Measurements from ENCODE around the gene NTRK3. TPM values are rescaled to one million over a fixed set of nuclear protein-coding genes. Genes with fewer than 3 reads are reported as not detected.

Gene NTRK3
- total and polyA plus RNA-seq, 2 of the 8 experiments (the other 6 are each of a cell fraction or from before 2014, with no cell fraction given): 4.5 to 6.8 TPM

DNA sequence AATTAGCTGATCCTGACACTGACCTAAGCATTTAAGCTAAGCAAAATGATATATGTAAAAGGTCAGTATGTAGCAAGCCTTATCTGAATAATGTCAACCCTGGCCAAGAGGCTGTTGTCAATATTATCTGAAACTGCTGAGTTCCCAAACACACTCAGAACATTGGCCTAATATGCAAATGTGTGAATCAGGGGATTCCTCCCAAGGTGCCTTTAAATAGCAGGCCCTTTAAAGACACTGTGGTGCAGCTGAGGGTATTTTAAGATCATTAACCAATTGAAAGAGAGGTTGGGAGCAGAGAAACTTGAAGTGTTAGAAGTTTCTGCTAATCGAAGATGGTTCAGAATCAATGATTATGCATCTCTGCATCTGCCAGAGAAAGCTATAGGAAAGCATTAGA is 207.0 kb downstream of the NTRK3 start:
- POLR2A ChIA-PET (ENCODE audit: partially characterized antibody): no interaction called here
- Histone ChIP-seq H3K4me1 (replicated peaks in 1 of 4; ENCODE audit: control insufficient read depth in 3 of 4, insufficient read depth in 4 of 4, low read length in 3 of 4) (peaks cover 0 to 2% (median 0%) of the 10 kb centered on the region in 4 experiments; a peak in 3 of 7 replicates), H4K91ac (replicated peaks; ENCODE audit: insufficient read length, low read length) (no peak overlapping the region), H2BK20ac (ENCODE audit: low read length) (no peak overlapping the region), H4K8ac (ENCODE audit: extremely low read depth, insufficient read depth, low read length) (no peak overlapping the region), H3K9ac (replicated peaks in 1 of 4; ENCODE audit: extremely low read depth in 1 of 4, low read depth in 3 of 4, low read length in 3 of 4) (no peak overlapping the region), H3K23me2 (ENCODE audit: low read depth, low read length) (no peaks in the 10 kb centered on the region), H3K14ac (ENCODE audit: insufficient read length) (no peak overlapping the region), H3K27me3 (replicated peaks in 1 of 4; ENCODE audit: control insufficient read depth in 3 of 4, extremely low read depth in 1 of 4, insufficient read depth in 3 of 4, low read length in 3 of 4) (no peaks in the 10 kb centered on the region), H3K4me3 (ENCODE audit: extremely low read depth in 1 of 4, insufficient read depth in 2 of 4, low read depth in 3 of 4, low read length in 4 of 4) (no peak overlapping the region), H3K9me3 (ENCODE audit: insufficient read depth in 2 of 2, low read depth in 1 of 2, low read length in 1 of 2) (no peaks in the 10 kb centered on the region), H3K27ac (ENCODE audit: low read depth, low read length) (no peak overlapping the region), H2BK5ac (ENCODE audit: low read depth, low read length) (no peak overlapping the region), H2AK5ac (ENCODE audit: low read depth, low read length) (no peak overlapping the region), H3K79me2 (ENCODE audit: control insufficient read depth in 1 of 2, insufficient read depth in 2 of 2, low read length in 2 of 2) (no peaks in the 10 kb centered on the region), H2BK15ac (ENCODE audit: low read length) (no peak overlapping the region), H3K56ac (replicated peaks; ENCODE audit: insufficient read length, low read depth, low read length) (no peak overlapping the region), H3K4me2 (ENCODE audit: insufficient read depth in 1 of 2, low read depth in 2 of 2, low read length in 2 of 2) (no peak overlapping the region), H3K36me3 (ENCODE audit: control insufficient read depth in 2 of 4, insufficient read depth in 4 of 4, low read length in 3 of 4) (no peaks in the 10 kb centered on the region), H3K23ac (ENCODE audit: insufficient read length) (no peak overlapping the region), H2BK120ac (replicated peaks; ENCODE audit: low read depth, low read length) (no peak overlapping the region), H2BK12ac (ENCODE audit: low read depth, low read length) (no peak overlapping the region), H3K79me1 (ENCODE audit: low read depth, low read length) (no peaks in the 10 kb centered on the region), H4K20me1 (replicated peaks in 1 of 2; ENCODE audit: control insufficient read depth in 1 of 2, insufficient read depth in 2 of 2, low read length in 2 of 2) (no peaks in the 10 kb centered on the region), H2AFZ (ENCODE audit: low read length) (no peak overlapping the region), H3K18ac (ENCODE audit: extremely low read depth, low read length) (no peak overlapping the region), H4K5ac (ENCODE audit: insufficient read length, low read depth, low read length) (no peak overlapping the region), H3K4ac (replicated peaks; ENCODE audit: insufficient read length, low read depth, low read length) (no peak overlapping the region)
- TF ChIP-seq HDAC2 (IDR thresholded peaks at IDR 0.05; ENCODE audit: borderline replicate concordance in 1 of 2, low read depth in 2 of 2, low read length in 2 of 2) (no peak), SP2 (IDR thresholded peaks at IDR 0.05; ENCODE audit: low read length) (no peak), EGR1 (IDR thresholded peaks at IDR 0.05; ENCODE audit: borderline replicate concordance, low read depth, low read length) (no peak), RFX5 (IDR thresholded peaks at IDR 0.05; ENCODE audit: borderline replicate concordance, low read depth, low read length) (no peak), SIX5 (IDR thresholded peaks at IDR 0.05; ENCODE audit: low read depth, low read length) (no peak), RBBP5 (IDR thresholded peaks at IDR 0.05; ENCODE audit: borderline replicate concordance, low read depth, low read length) (no peak)
- 93% methylated on average over 1 of the region's 1 CpG; no CpG with 5 or more reads in 1 of the 2 experiments for whole genome bisulfite sequencing, 2 experiments (ENCODE audit: extremely low coverage in 1 of 2, insufficient coverage in 1 of 2, insufficient read length in 1 of 2, insufficient replicate concordance in 2 of 2, low coverage in 1 of 2, low lambda C conversion rate in 2 of 2, missing lambda C conversion rate in 1 of 2)
- DNase-seq (ENCODE audit: low read depth in 1 of 2, low spot score in 2 of 2): no peak
- FAIRE-seq: no peak
- CTCF ChIA-PET (ENCODE audit: partially characterized antibody): interaction anchor here (0.9 kb wide), 1 partner anchor 95 kb away, joined by 3 read pairs; no protein-coding TSS in a partner anchor
